ENCODE measurements around the gene KIF26B.

DNA sequence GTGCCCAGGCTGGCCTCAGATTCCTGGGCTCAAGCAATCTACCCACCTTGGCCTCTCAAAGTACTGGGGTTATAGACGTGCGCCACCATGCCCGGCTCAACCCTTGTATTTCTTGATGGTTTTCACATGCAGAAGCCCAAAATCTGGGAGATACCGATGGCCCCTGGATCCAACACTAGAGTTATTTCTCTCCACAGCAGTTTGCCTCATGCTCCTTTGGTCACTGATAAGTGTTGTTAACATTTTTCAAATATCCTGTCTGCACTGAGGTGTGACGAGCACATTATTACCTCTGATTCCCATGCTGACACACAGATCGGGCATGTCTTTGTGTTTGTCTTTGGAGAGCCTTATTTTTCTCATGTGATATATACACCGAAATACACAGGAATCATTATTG is 107.0 kb downstream of the KIF26B start:
- no peak for TF ChIP-seq CTCF (IDR thresholded peaks at IDR 0.05)
- no peak for TF ChIP-seq POLR2A (IDR thresholded peaks at IDR 0.05)
- no peak for TF ChIP-seq POLR2AphosphoS5 (IDR thresholded peaks at IDR 0.05)

All from stomach (tissue), 4 donors.